ENCODE data around the gene SRGAP2C.
"Not testable (repeated sequence)": the region's sequence is repeated elsewhere in the genome, so short reads cannot be mapped to it uniquely, and the experiment has no call there.

The SRGAP2C gene

GRCh38 chr1:121385563-121386288 is 201.0 kb downstream of the SRGAP2C start:
- DNase-seq, result not testable (repeated sequence)

- DNase-seq, result not testable (repeated sequence)
Measured at GRCh38 chr1:121386319-121386948, 201.7 kb downstream of the SRGAP2C start.

GRCh38 chr1:121389895-121390560 is 205.3 kb downstream of the SRGAP2C start:
- DNase-seq, result not testable (repeated sequence)

GRCh38 chr1:121392130-121392529 is 207.4 kb downstream of the SRGAP2C start:
- not testable (repeated sequence) for DNase-seq

GRCh38 chr1:121395718-121396201 is 211.0 kb downstream of the SRGAP2C start:
- peak in 1 of 4 experiments; percentile 33 for DNase-seq

GRCh38 chr1:121396335-121397081 is 211.7 kb downstream of the SRGAP2C start:
- peak in 3 of 4 experiments; percentile 9 to 39 (median 28) for DNase-seq

- DNase-seq, result not testable (repeated sequence)
Measured at GRCh38 chr1:121397101-121397500, 212.3 kb downstream of the SRGAP2C start.

GRCh38 chr1:121399193-121399592 is 214.4 kb downstream of the SRGAP2C start:
- DNase-seq, result not testable (repeated sequence)

- not testable (repeated sequence) for DNase-seq
Measured at GRCh38 chr1:121400108-121400507, 215.3 kb downstream of the SRGAP2C start.

- DNase-seq, result peak in 1 of 4 experiments; percentile 17
Measured at GRCh38 chr1:121400541-121401310, 216.0 kb downstream of the SRGAP2C start.

- not testable (repeated sequence) for DNase-seq
Measured at GRCh38 chr1:121401375-121401955, 216.7 kb downstream of the SRGAP2C start.

- not testable (repeated sequence) for DNase-seq
Measured at GRCh38 chr1:121403254-121403653, 218.5 kb downstream of the SRGAP2C start.

GRCh38 chr1:121408354-121408753 is 223.6 kb downstream of the SRGAP2C start:
- peak; percentile 43 to 84 (median 63) for DNase-seq

GRCh38 chr1:121413821-121414220 is 229.0 kb downstream of the SRGAP2C start:
- peak in 3 of 4 experiments; percentile 8 to 34 (median 28) for DNase-seq

GRCh38 chr1:121414905-121415304 is 230.1 kb downstream of the SRGAP2C start:
- DNase-seq, result peak in 1 of 4 experiments; percentile 6

GRCh38 chr1:121417325-121417923 is 232.6 kb downstream of the SRGAP2C start:
- peak; percentile 7 to 42 (median 28) for DNase-seq

- DNase-seq, result no peak
Measured at GRCh38 chr1:121418369-121419049, 233.7 kb downstream of the SRGAP2C start.

GRCh38 chr1:121419050-121419615 is 234.4 kb downstream of the SRGAP2C start:
- not testable (repeated sequence) for DNase-seq

GRCh38 chr1:121421490-121421889 is 236.7 kb downstream of the SRGAP2C start:
- peak; percentile 20 to 80 (median 52) for DNase-seq

GRCh38 chr1:121423956-121424355 is 239.2 kb downstream of the SRGAP2C start:
- not testable (repeated sequence) for DNase-seq
